T-helper 1 cell treated with Interleukin-12 subunit alpha and Interleukin-12 subunit beta and Interleukin-4 antibody, amounts not matched to agents 30 μg/mL and 1 μg/mL, for 36 hours (primary cell): ENCODE data around the gene HMG20A.

Experiments used
- H3K27ac Mint-ChIP-seq: one replicate; pipeline ENCODE4 v1.8.0; 2021; ENCODE audit warnings: mild to moderate bottlenecking, mixed read lengths
- H3K27me3 Mint-ChIP-seq: one replicate; pipeline ENCODE4 v1.8.0; 2021; ENCODE audit warnings: low read depth, mixed read lengths
- H3K36me3 Mint-ChIP-seq: one replicate; pipeline ENCODE4 v1.8.0; 2021; ENCODE audit warnings: low read depth, mixed read lengths
- H3K4me1 Mint-ChIP-seq: one replicate; pipeline ENCODE4 v1.8.0; 2021; ENCODE audit warnings: low read depth, mixed read lengths
- H3K4me3 Mint-ChIP-seq: one replicate; pipeline ENCODE4 v1.8.0; 2021; ENCODE audit warnings: mild to moderate bottlenecking, moderate library complexity, mixed read lengths
- H3K9me3 Mint-ChIP-seq: one replicate; pipeline ENCODE4 v1.8.0; 2021; ENCODE audit warnings: mixed read lengths

HMG20A gene

DNA sequence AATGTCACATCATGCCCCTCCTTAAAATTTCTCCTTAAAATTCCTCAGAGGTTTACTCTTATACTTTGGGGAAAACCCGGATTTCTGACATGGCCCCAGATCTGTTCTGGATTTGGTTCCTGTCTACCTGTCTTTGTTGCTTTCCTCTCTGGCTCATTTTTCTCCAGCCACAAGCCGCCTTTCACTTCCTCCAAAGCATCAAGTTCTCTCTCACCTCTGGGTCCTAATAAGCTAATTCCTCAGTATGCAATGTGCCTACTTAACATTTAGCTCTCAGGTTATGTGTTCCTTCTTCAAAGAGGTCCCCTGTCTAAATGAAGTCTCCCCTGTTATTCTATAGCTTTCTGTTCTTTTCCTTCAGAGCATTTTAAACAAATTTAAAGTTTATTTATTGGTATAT lies 16.1 kb downstream of the HMG20A start:
- Mint-ChIP-seq H3K27me3 (no peaks in the 10 kb centered on the region), H3K9me3 (no peaks in the 10 kb centered on the region), H3K36me3 (peaks cover 3% of the 10 kb centered on the region), H3K4me3 (no peak overlapping the region), H3K4me1 (peaks cover 6% of the 10 kb centered on the region), H3K27ac (no peak overlapping the region)

DNA sequence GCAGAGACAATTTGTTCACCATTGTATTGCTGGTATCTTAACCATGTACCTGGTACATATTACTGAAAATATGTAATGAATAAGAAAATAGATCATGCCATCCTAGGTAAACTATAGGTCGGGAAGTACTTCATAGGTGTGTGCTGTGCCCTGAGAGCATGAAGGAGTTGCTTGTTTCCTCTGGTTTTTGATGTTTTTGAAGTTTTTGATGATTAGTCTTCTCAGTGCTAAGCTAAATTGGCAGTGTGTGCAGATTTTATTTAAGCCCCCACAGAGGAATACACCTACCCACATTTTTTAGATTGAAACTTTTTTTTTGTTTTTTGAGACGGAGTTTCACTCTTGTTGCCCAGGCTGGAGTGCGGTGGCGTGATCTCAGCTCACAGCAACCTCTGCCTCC lies 16.6 kb downstream of the HMG20A start:
- Mint-ChIP-seq H3K4me3 (no peak overlapping the region), H3K36me3 (peaks cover 2% of the 10 kb centered on the region), H3K4me1 (peaks cover 6% of the 10 kb centered on the region), H3K27ac (no peak overlapping the region), H3K9me3 (no peaks in the 10 kb centered on the region), H3K27me3 (no peaks in the 10 kb centered on the region)

DNA sequence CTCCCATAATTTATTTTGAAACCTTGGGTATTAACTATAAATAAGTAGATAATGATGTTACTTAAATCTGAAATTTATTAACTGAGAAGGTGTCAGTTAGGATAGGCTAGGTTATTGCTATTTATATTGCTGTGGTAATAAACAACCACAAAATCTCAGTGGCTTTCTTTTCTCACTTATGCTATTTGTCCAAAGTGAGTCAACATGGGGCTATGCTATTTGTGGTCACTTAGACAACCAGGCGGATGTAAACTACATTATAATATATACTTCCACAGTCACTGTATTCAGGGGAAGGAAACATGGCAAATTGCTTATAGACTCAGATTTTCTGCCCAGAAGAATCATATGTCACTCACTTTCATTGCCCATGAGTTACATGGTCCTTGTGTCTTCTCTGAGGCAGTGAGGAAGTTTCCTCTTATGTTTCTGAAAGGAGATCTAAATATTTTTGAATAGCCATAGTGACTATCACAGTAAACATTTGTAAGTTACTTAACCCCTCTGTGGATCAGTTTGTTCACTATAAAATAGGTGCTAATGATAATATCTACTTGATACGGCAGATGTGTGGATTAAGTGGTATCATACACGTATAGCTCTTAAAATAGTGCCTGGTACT lies 19.8 kb downstream of the HMG20A start:
- H3K4me1 Mint-ChIP-seq = peaks cover 9% of the 10 kb centered on the region
- no peak overlapping the region for H3K4me3 Mint-ChIP-seq
- no peak overlapping the region for H3K27ac Mint-ChIP-seq
- no peaks in the 10 kb centered on the region for H3K9me3 Mint-ChIP-seq
- peaks cover 2% of the 10 kb centered on the region for H3K36me3 Mint-ChIP-seq
- no peaks in the 10 kb centered on the region for H3K27me3 Mint-ChIP-seq

DNA sequence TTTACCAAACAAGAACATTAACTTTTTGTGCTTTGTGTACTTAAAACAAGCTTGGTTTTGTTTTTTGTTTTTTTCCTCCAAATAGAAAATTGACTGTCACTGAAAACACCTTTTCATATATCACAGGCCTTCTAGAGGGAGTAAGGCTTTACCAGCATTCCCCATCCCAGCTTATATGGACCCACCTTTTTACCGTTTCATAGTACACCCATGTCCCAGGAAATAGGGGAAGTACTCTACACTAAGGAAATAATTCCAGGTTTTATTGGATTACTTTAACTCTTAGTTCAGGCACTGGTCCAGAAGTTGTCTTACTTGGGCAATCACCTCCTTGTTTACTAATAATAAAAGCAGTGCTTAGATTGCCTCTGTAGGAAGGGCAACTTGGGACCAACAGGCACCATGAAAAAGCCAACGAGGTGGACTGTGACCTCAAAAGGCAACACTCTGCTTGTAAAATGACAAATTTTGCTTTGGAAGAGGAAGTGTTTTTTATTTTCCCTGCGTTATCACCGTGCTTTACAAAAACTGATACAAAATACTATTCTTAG lies 26.2 kb downstream of the HMG20A start:
- peaks cover 6% of the 10 kb centered on the region for H3K4me1 Mint-ChIP-seq
- H3K27me3 Mint-ChIP-seq = no peaks in the 10 kb centered on the region
- no peak overlapping the region for H3K27ac Mint-ChIP-seq
- H3K9me3 Mint-ChIP-seq = no peaks in the 10 kb centered on the region
- H3K36me3 Mint-ChIP-seq = peaks cover 12% of the 10 kb centered on the region
- H3K4me3 Mint-ChIP-seq = no peak overlapping the region

DNA sequence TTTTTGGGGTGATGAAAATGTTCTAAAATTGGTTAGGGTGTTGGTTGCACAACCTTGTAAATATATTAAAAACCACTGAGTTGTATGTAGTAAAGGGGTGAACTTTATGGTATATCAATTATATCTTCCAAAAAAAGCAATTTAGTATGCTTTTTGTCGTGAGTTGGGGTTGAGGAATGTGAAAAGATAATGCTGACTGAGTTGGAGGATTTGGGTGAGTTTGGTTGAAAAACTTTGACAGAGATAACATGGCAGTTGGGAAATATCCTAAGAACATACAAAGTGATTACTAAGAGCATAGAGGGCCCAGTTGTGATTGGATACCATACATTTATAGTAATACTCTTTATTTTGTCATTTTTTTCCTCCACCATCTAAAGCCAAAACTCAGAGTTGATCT lies 33.6 kb downstream of the HMG20A start:
- Mint-ChIP-seq H3K9me3 (no peaks in the 10 kb centered on the region), H3K36me3 (peaks cover 12% of the 10 kb centered on the region)

DNA sequence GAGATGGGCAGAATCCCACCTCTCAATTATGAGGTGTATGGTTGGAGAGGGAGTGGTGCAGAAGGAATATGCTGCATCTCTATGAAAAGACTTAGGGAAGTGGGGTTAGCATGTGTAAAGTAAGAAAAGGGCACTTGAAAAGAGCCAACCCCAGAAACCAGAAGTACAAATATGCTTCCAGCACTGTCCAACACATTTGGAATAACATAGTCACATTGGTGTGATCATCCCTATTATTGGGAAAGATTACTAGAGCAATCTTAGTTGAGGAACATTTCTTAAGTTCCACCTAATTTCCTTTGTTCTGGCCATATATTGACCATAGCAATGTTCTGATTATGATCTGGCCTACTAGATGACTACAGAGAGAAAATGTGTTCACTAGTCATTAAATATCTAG lies 34.3 kb downstream of the HMG20A start:
- Mint-ChIP-seq H3K9me3 (no peaks in the 10 kb centered on the region), H3K36me3 (peaks cover 12% of the 10 kb centered on the region), H3K4me3 (no peak overlapping the region), H3K27ac (no peak overlapping the region), H3K27me3 (no peaks in the 10 kb centered on the region), H3K4me1 (peaks cover 13% of the 10 kb centered on the region)

More for the DNA sequence above, 33.6 kb downstream of the HMG20A start:
- H3K27me3 Mint-ChIP-seq = no peaks in the 10 kb centered on the region
- peaks cover 13% of the 10 kb centered on the region for H3K4me1 Mint-ChIP-seq
- H3K27ac Mint-ChIP-seq = no peak overlapping the region
- H3K4me3 Mint-ChIP-seq = no peak overlapping the region

DNA sequence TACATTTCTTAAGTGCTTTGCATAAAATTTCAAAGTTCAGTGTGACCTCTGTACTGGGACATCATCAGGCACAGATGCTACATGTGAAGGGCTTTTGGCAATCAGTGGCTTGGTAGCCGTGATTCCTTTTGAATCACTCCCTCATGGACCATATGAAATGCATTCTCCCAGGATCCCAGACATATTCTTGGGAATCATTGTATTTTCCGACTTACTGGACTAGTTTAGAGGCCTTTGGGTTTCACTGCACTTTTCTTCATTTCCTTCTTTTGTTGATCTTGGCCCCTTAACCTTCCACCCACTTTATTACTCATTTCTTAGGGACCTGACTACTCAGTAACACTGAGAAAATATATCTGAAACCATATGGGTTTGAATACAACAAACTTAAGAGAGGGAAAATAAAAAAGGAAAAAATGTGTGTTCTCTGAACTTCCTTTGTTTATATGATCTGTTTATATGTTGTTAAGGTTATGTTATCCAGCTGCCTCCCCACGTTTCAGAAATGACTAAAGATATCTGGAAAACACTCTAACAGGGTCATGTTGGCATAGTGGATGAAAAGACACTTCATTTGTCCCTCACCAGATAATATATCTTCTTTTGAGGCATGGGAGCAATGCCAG lies 35.1 kb downstream of the HMG20A start:
- peaks cover 19% of the 10 kb centered on the region for H3K36me3 Mint-ChIP-seq
- no peaks in the 10 kb centered on the region for H3K9me3 Mint-ChIP-seq
- no peak overlapping the region for H3K27ac Mint-ChIP-seq
- H3K27me3 Mint-ChIP-seq = no peaks in the 10 kb centered on the region
- H3K4me3 Mint-ChIP-seq = no peak overlapping the region
- peaks cover 13% of the 10 kb centered on the region for H3K4me1 Mint-ChIP-seq

DNA sequence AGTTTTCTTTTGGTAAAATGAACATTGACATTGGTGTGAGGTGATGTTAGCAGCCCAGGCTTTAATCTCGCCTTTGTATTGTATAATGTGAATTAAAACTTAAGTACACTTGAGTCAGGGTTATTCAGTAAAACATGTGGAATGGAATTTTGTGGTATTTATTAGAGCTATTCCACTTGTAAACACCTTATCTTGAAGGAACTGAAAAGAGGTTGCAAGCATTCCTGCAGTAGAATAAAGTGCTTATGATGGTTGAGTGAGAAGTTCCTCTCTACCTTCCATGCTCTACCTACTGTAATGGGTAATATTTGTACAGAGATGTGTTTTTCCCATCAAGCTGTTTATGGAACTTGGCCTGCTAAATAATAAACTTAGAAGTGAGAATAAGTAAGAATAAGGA lies 36.1 kb downstream of the HMG20A start:
- Mint-ChIP-seq H3K9me3 (no peaks in the 10 kb centered on the region), H3K4me1 (peaks cover 13% of the 10 kb centered on the region), H3K27me3 (no peaks in the 10 kb centered on the region), H3K36me3 (peaks cover 18% of the 10 kb centered on the region), H3K27ac (no peak overlapping the region), H3K4me3 (no peak overlapping the region)

DNA sequence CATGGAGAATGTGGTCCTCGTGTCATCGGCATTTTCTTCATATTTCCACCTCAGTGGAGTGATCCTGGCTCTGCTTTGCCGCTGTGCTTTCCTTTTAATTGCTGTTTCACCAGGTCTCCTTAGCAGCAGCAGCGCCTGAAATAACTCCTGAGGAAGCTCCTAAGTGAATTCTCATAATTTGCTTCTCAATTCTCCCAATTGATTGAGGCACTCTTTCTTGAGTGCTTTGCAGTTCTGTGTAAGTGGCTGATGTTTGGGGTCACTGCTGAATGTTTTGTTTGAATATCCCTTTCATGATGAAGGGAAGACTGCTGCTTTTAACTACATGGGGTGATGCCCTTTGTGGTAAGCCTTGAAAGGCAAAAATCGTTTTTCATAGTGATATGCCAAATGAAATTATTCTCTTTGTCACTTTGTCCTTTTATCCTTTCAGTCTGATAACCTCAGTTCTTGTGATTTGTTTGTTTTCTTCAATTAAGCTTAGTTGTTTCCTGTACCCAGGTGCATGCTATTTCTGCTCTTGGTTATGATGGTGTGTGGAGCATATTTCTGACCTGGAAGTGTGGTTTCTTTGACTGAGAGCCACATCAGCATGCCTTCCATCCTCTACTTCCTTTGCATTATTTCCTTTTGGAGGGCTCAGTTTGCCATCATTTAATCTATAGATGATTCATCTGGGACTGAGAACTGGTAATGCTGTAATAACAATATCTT lies 36.7 kb downstream of the HMG20A start:
- no peaks in the 10 kb centered on the region for H3K27me3 Mint-ChIP-seq
- H3K4me1 Mint-ChIP-seq = peaks cover 13% of the 10 kb centered on the region
- no peaks in the 10 kb centered on the region for H3K9me3 Mint-ChIP-seq
- peaks cover 18% of the 10 kb centered on the region for H3K36me3 Mint-ChIP-seq
- no peak overlapping the region for H3K4me3 Mint-ChIP-seq
- peak overlapping the region; percentile 23 for H3K27ac Mint-ChIP-seq

DNA sequence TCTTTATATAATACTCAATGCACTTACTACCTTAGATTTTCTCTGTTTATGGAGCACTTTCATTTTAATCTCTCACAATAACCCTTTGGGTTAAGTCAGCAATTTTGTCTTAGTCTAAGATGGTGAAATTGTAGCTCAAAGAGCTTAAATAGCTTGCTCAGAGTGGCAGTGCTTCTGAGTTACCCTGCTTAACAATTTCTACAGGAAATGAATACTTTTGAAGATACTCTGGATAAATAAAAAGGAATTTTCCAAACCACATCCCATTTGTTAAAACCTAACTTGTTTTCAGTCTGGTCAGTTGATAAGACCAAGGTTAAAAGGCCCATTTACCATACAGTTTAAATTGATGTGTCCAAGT lies 37.2 kb downstream of the HMG20A start:
- peaks cover 18% of the 10 kb centered on the region for H3K36me3 Mint-ChIP-seq
- peak overlapping the region; percentile 23 for H3K27ac Mint-ChIP-seq
- H3K4me3 Mint-ChIP-seq = no peak overlapping the region
- H3K4me1 Mint-ChIP-seq = peaks cover 13% of the 10 kb centered on the region
- H3K27me3 Mint-ChIP-seq = no peaks in the 10 kb centered on the region
- H3K9me3 Mint-ChIP-seq = no peaks in the 10 kb centered on the region

DNA sequence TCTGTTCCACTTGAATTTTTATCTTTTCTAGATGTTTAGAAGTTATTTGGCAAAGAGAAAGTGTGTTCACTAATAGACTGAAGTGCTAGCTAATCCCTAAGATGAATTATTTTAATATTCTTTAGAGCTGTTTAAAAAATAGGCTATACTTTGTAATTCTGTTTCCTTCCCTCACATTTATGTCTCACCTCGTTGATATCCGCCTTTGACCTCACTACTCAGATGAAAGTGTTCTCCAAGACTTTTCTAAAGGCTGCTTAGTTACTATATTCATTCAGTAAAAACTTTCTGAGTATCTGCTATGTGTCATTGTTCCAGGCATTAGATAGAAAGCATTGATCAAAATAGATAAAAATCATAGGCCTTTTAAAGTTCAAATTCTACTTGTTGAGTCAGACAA lies 38.3 kb downstream of the HMG20A start:
- H3K4me3 Mint-ChIP-seq = no peak overlapping the region
- H3K27me3 Mint-ChIP-seq = no peaks in the 10 kb centered on the region
- peaks cover 13% of the 10 kb centered on the region for H3K4me1 Mint-ChIP-seq
- peaks cover 18% of the 10 kb centered on the region for H3K36me3 Mint-ChIP-seq
- no peaks in the 10 kb centered on the region for H3K9me3 Mint-ChIP-seq
- no peak overlapping the region for H3K27ac Mint-ChIP-seq

DNA sequence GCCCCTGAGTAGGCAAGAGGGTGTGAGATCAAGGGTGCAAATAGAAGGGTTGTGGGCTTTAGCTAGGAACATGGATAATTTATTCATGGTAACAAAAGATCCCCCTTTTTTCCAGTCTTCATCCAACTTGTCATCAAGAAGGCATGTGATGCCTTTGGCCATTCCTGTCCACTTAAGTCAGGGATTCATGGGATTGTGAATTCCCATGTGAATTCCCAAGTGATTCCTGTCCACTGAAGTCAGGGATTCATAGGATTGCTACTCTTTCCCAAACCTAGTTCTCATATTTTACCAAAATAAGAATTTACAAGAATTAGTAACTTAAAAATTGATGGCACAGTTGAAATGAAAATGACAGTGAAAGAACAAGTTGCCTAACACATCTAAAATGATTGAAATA lies 40.8 kb downstream of the HMG20A start:
- H3K4me1 Mint-ChIP-seq = peaks cover 11% of the 10 kb centered on the region
- H3K36me3 Mint-ChIP-seq = peaks cover 19% of the 10 kb centered on the region
- H3K27ac Mint-ChIP-seq = no peak overlapping the region
- H3K9me3 Mint-ChIP-seq = no peaks in the 10 kb centered on the region
- H3K4me3 Mint-ChIP-seq = no peak overlapping the region
- no peaks in the 10 kb centered on the region for H3K27me3 Mint-ChIP-seq

DNA sequence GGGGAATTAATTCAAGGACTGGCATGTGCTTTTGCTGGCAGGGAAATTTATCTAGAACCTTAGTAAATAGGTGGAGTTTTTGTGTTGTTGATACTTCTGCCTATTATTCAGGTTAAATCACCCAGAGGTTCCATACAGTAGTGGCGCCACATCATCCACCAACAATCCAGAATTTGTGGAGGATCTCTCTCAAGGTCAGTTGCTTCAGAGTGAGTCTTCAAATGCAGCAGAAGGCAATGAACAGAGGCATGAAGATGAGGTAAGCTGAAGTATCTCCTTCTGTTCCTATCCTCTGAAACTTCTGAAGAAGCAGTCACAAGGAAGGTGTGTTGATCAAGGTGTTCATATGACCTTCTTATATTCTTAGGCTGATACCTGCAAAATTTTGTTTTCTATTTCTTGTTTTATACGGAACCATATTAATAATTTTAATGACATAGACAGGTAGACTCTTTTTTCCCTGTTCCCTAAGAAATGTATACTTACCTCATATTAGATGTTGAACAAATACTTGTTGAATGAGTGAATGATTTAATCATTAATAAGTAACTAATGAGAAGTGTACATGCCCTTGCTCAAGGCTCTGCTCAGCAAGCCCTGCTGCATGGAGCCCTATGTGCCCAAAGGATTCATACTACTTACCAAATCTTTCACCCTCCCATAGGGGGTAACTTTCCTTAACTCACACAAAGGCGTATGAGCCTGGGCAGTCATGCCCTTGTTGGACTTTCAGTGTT lies 43.6 kb downstream of the HMG20A start:
- Mint-ChIP-seq H3K36me3 (peaks cover 26% of the 10 kb centered on the region), H3K9me3 (no peaks in the 10 kb centered on the region), H3K4me1 (no peaks in the 10 kb centered on the region), H3K27me3 (no peaks in the 10 kb centered on the region), H3K27ac (no peak overlapping the region), H3K4me3 (no peak overlapping the region)

DNA sequence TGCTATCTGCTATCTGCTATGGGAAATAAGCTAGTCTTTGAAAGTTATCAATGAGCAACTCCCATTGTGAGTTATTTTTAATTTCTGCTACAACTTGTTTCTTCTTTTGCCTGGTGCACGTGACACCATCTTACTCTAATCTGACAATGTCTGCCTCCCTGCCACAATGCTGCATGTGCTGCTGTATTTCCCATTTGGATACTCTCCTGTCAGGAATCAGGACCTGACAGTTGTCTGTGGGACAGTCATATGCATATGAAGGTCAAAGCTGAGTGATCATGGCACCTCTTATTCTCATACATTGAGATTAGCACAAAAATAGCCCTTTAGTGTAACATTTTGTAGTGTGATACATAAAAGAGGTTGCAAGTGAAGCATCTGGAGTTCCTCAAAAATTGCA lies 45.8 kb downstream of the HMG20A start:
- Mint-ChIP-seq H3K27me3 (no peaks in the 10 kb centered on the region), H3K4me3 (no peak overlapping the region), H3K27ac (no peak overlapping the region), H3K4me1 (no peaks in the 10 kb centered on the region), H3K9me3 (no peaks in the 10 kb centered on the region), H3K36me3 (peaks cover 23% of the 10 kb centered on the region)
